Measurements from ENCODE around the gene PBX2. TPM values are rescaled to one million over a fixed set of nuclear protein-coding genes. Genes with fewer than 3 reads are reported as not detected.
A peak's percentile ranks its signal among the peaks of the same experiment; 100 is the strongest.

The PBX2 gene
- total and polyA plus RNA-seq, 4 donors = 1.5 to 52.5 (median 18.7) TPM

DNA sequence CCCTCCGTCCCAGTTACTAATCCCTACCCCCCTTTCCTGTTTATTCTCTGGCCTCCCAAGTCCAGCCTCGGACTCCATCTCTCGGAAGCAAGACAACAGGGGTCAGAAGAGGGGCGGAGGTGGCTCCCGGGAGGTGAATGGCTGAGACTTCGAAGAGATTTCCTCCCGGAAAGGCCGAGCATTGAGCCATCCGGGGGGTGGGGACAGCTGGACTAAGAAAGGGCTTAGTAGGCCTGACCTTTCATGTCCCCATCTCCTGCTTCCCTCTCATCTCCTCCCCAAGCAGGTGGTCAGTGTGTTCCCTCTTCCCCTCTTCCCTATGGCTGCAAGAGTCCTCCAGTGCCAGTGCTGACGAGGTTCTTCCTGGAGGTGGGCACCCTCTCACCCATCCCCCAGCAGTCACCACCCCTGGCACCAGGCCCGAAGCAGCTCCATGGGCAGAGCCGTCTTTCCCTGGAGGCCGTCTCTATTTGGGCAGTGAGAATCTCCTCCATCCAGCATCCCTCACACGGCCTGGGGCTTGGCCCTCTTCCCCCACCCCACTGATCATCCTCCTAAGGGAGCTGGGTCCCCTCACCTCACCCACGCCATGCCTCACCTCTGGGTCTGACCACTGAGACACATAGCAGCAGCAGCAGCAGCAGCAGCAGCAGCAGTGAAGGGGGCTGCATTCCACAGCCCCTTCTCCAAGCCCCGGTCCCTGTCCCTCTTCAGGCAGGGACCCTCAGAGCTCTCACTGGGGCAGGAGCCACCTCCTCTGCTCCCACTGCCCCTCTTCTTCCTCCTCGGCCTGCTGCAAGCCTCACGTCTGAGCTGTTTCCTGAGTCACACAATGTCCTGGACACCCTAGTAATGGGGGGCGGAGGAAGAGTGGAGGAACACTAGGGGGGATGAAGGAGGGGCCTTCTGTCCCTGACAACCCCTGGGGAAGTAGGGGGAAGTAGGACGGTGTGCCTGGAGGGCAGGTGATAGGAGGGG lies 33.5 kb upstream of the PBX2 start, which contains the start of gene NOTCH4:
TSS of gene NOTCH4 (minus strand) at position 810 of the 978 bp plus-strand sequence. CDS start at position 671, 139 bp downstream.
- H3K9me3 ChIP-seq (ENCODE audit: control insufficient read depth in 4 of 4, low read length in 3 of 4) = no peaks in the 10 kb centered on the region
- WGBS = 49% methylated on average over 20 of the region's 20 CpGs

DNA sequence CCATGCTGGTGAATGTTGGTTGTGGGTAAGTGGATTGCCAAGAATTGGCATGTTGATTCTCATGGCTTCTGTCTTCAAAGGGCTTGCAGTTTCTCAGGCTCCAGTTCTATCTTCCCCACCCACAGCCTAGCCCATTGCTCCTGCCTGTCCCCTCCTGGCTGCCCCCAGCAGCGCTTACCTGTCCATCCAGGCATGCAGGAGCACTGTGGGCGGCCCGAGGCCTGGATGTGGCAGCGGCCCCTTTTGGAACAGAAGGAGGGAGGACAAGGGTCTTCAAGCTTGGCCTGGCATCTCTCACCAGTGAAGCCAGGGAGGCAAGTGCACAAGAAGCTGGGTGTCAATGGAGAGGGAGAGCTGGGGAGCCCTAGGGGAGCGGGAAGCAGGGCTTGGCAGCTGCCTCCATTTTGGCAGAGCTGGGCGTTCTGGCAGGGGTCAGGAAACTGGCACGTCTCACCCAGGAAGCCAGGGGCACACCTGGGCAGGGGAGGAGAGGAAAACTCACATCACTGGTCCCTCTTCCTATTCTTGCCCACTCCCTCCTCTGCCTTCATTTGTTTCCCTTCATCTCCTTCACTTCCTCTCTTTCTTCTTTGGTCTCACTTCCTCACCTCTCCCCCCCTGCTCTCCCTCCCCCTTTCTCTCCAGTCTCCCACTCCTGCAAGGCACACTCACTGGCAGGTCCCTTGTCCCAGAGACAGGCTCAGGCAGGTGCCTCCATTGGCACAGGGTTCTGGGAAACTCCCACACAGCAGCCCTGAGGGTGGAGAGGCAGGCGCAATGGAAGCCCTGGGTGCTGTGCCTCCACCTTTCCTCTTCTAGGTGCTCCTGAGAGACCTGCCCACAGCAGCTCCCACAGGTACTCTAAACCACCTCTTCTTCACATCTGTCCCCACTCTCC lies 32.6 kb upstream of the PBX2 start:
- H3K9me3 ChIP-seq (ENCODE audit: control insufficient read depth in 4 of 4, low read length in 3 of 4) = no peaks in the 10 kb centered on the region
- DNase-seq (ENCODE audit: low spot score) = no peak
- H3K4me1 ChIP-seq (ENCODE audit: control insufficient read depth in 4 of 4, insufficient read depth in 4 of 4, low read length in 3 of 4) = no peaks in the 10 kb centered on the region
- no peaks in the 10 kb centered on the region for H3K27me3 ChIP-seq (ENCODE audit: control insufficient read depth in 4 of 4, insufficient read depth in 4 of 4, low read length in 3 of 4)
- TF ChIP-seq GABPA (IDR thresholded peaks at IDR 0.05 in 1 of 2, conservative IDR thresholded peaks at IDR 0.05 in 1 of 2) = no peak
- no peak for TF ChIP-seq ATF3 (IDR thresholded peaks at IDR 0.05)
- no peak for TF ChIP-seq FOXA1 (IDR thresholded peaks at IDR 0.05)
- TF ChIP-seq YY1 (IDR thresholded peaks at IDR 0.05) = no peak
- no peak for TF ChIP-seq NR2F2 (IDR thresholded peaks at IDR 0.05)
- no peak for TF ChIP-seq HNF4G (IDR thresholded peaks at IDR 0.05)
- TF ChIP-seq REST (IDR thresholded peaks at IDR 0.05) = no peak
- no peak for TF ChIP-seq SP1 (IDR thresholded peaks at IDR 0.05)
- no peak for TF ChIP-seq RXRA (IDR thresholded peaks at IDR 0.05)
- no peak for TF ChIP-seq EGR1 (IDR thresholded peaks at IDR 0.05; ENCODE audit: low read depth in 2 of 2)
- TF ChIP-seq, protein P1, sequence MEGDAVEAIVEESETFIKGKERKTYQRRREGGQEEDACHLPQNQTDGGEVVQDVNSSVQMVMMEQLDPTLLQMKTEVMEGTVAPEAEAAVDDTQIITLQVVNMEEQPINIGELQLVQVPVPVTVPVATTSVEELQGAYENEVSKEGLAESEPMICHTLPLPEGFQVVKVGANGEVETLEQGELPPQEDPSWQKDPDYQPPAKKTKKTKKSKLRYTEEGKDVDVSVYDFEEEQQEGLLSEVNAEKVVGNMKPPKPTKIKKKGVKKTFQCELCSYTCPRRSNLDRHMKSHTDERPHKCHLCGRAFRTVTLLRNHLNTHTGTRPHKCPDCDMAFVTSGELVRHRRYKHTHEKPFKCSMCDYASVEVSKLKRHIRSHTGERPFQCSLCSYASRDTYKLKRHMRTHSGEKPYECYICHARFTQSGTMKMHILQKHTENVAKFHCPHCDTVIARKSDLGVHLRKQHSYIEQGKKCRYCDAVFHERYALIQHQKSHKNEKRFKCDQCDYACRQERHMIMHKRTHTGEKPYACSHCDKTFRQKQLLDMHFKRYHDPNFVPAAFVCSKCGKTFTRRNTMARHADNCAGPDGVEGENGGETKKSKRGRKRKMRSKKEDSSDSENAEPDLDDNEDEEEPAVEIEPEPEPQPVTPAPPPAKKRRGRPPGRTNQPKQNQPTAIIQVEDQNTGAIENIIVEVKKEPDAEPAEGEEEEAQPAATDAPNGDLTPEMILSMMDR (IDR thresholded peaks at IDR 0.05; ENCODE audit: low read depth, low read length, missing input control) = no peak
- no peak for TF ChIP-seq HNF4A (conservative IDR thresholded peaks at IDR 0.05)
- TF ChIP-seq JUND (IDR thresholded peaks at IDR 0.05) = no peak
- peak overlapping the region in 1 of 3 donors; percentile 29 for H3K4me3 ChIP-seq (ENCODE audit: low read depth in 1 of 3, low read length in 3 of 3)
- no peak overlapping the region for H3K9ac ChIP-seq (ENCODE audit: low read depth in 1 of 2, low read length in 2 of 2)
- no peaks in the 10 kb centered on the region for H3K36me3 ChIP-seq (ENCODE audit: control insufficient read depth in 4 of 4, insufficient read depth in 3 of 4, low read depth in 1 of 4, low read length in 3 of 4)
- peak overlapping the region in 1 of 2 donors; percentile 40 for H3K27ac ChIP-seq (ENCODE audit: low read depth in 1 of 2, low read length in 2 of 2)
- WGBS = 82% methylated on average over 8 of the region's 8 CpGs

More for the DNA sequence above, 33.5 kb upstream of the PBX2 start, which contains the start of gene NOTCH4:
- peak within 1 kb of the TSS; percentile 40 to 66 for H3K27ac ChIP-seq (ENCODE audit: low read depth in 1 of 2, low read length in 2 of 2)
- no peaks in the 10 kb centered on the region for H3K36me3 ChIP-seq (ENCODE audit: control insufficient read depth in 4 of 4, insufficient read depth in 3 of 4, low read depth in 1 of 4, low read length in 3 of 4)
- no peaks in the 10 kb centered on the region for H3K4me1 ChIP-seq (ENCODE audit: control insufficient read depth in 4 of 4, insufficient read depth in 4 of 4, low read length in 3 of 4)
- H3K4me3 ChIP-seq (ENCODE audit: low read depth in 1 of 3, low read length in 3 of 3) = peak within 1 kb of the TSS in 2 of 3 donors; percentile 9 to 29
- H3K9ac ChIP-seq (ENCODE audit: low read depth in 1 of 2, low read length in 2 of 2) = no peak within 1 kb of the TSS
- DNase-seq (ENCODE audit: low spot score) = no peak
- TF ChIP-seq NR2F2 (IDR thresholded peaks at IDR 0.05) (peak; percentile 91), GABPA (IDR thresholded peaks at IDR 0.05 in 1 of 2, conservative IDR thresholded peaks at IDR 0.05 in 1 of 2) (no peak), EGR1 (IDR thresholded peaks at IDR 0.05; ENCODE audit: low read depth in 2 of 2) (no peak), RXRA (IDR thresholded peaks at IDR 0.05) (peak; percentile 11 to 29)
- H3K27me3 ChIP-seq (ENCODE audit: control insufficient read depth in 4 of 4, insufficient read depth in 4 of 4, low read length in 3 of 4) = no peaks in the 10 kb centered on the region
